ENCODE data around the gene PPM1B. TPM values are rescaled to one million over a fixed set of nuclear protein-coding genes. Genes with fewer than 3 reads are reported as not detected.
"Not testable (repeated sequence)": the region's sequence is repeated elsewhere in the genome, so short reads cannot be mapped to it uniquely, and the experiment has no call there.

PPM1B gene
- total RNA-seq, 1 experiment from 2014 or later: 33.8 TPM

GRCh38 chr2:44200759-44201158 lies 32.1 kb downstream of the PPM1B start:
- DNase-seq (ENCODE audit: low spot score): no peak

GRCh38 chr2:44201648-44202165 lies 33.0 kb downstream of the PPM1B start:
- no peak for DNase-seq (ENCODE audit: low spot score)

GRCh38 chr2:44203542-44203941 lies 34.9 kb downstream of the PPM1B start:
- DNase-seq (ENCODE audit: low spot score): no peak

GRCh38 chr2:44205169-44205568 lies 36.5 kb downstream of the PPM1B start:
- DNase-seq (ENCODE audit: low spot score): no peak

GRCh38 chr2:44207102-44207501 lies 38.4 kb downstream of the PPM1B start:
- no peak for DNase-seq (ENCODE audit: low spot score)

GRCh38 chr2:44207648-44208047 lies 39.0 kb downstream of the PPM1B start:
- not testable (repeated sequence) for DNase-seq (ENCODE audit: low spot score)

GRCh38 chr2:44210362-44210761 lies 41.7 kb downstream of the PPM1B start:
- DNase-seq (ENCODE audit: low spot score): no peak

- DNase-seq (ENCODE audit: low spot score): no peak
These were observed 42.5 kb downstream of the PPM1B start for GRCh38 chr2:44211183-44211582.

- DNase-seq (ENCODE audit: low spot score): no peak
These were observed 43.6 kb downstream of the PPM1B start for GRCh38 chr2:44212302-44212701.

- no peak for DNase-seq (ENCODE audit: low spot score)
These were observed 47.2 kb downstream of the PPM1B start for GRCh38 chr2:44215827-44216226.

- DNase-seq (ENCODE audit: low spot score): no peak
These were observed 50.1 kb downstream of the PPM1B start for GRCh38 chr2:44218771-44219170.

GRCh38 chr2:44226753-44227152 lies 58.1 kb downstream of the PPM1B start:
- no peak for DNase-seq (ENCODE audit: low spot score)

GRCh38 chr2:44230378-44230777 lies 61.7 kb downstream of the PPM1B start:
- no peak for DNase-seq (ENCODE audit: low spot score)

GRCh38 chr2:44233450-44234128 lies 64.9 kb downstream of the PPM1B start:
- DNase-seq (ENCODE audit: low spot score): peak; percentile 76

GRCh38 chr2:44237221-44237620 lies 68.5 kb downstream of the PPM1B start:
- DNase-seq (ENCODE audit: low spot score): no peak

GRCh38 chr2:44242904-44243303 lies 74.2 kb downstream of the PPM1B start:
- no peak for DNase-seq (ENCODE audit: low spot score)

- DNase-seq (ENCODE audit: low spot score): peak; percentile 80
These were observed 75.6 kb downstream of the PPM1B start for GRCh38 chr2:44244135-44244871.

- DNase-seq (ENCODE audit: low spot score): no peak
These were observed 76.6 kb downstream of the PPM1B start for GRCh38 chr2:44245083-44245861.

- DNase-seq (ENCODE audit: low spot score): no peak
These were observed 77.8 kb downstream of the PPM1B start for GRCh38 chr2:44246436-44246835.

GRCh38 chr2:44246840-44247369 lies 78.2 kb downstream of the PPM1B start:
- no peak for DNase-seq (ENCODE audit: low spot score)

- peak; percentile 42 for DNase-seq (ENCODE audit: low spot score)
These were observed 79.2 kb downstream of the PPM1B start for GRCh38 chr2:44247924-44248323.

GRCh38 chr2:44249269-44249668 lies 80.6 kb downstream of the PPM1B start:
- DNase-seq (ENCODE audit: low spot score): not testable (repeated sequence)

Data from A172 (cell line).